ENCODE data around the gene GPAM.

Gene GPAM

GRCh38 chr10:112177247-112177646 lies 6.3 kb downstream of the GPAM start:
- no peak for DNase-seq

- DNase-seq, result no peak
These were observed 7.0 kb downstream of the GPAM start for GRCh38 chr10:112176543-112176942.

GRCh38 chr10:112175409-112175808 lies 8.2 kb downstream of the GPAM start:
- no peak for DNase-seq

GRCh38 chr10:112173206-112173605 lies 10.4 kb downstream of the GPAM start:
- no peak for DNase-seq

- DNase-seq, result no peak
These were observed 14.8 kb downstream of the GPAM start for GRCh38 chr10:112168733-112169132.

GRCh38 chr10:112166800-112167199 lies 16.8 kb downstream of the GPAM start:
- no peak for DNase-seq

- DNase-seq, result no peak
These were observed 21.6 kb downstream of the GPAM start for GRCh38 chr10:112161757-112162518.

GRCh38 chr10:112160834-112161233 lies 22.7 kb downstream of the GPAM start:
- no peak for DNase-seq

- no peak for DNase-seq
These were observed 24.1 kb downstream of the GPAM start for GRCh38 chr10:112159469-112159868.

- DNase-seq, result no peak
These were observed 32.0 kb downstream of the GPAM start for GRCh38 chr10:112151524-112152039.

GRCh38 chr10:112148331-112148730 lies 35.2 kb downstream of the GPAM start:
- DNase-seq, result no peak

- DNase-seq, result no peak
These were observed 36.8 kb downstream of the GPAM start for GRCh38 chr10:112146799-112147198.

- DNase-seq, result no peak
These were observed 38.3 kb downstream of the GPAM start for GRCh38 chr10:112145263-112145662.

GRCh38 chr10:112143420-112143819 lies 40.1 kb downstream of the GPAM start:
- DNase-seq, result no peak

- DNase-seq, result no peak
These were observed 42.3 kb downstream of the GPAM start for GRCh38 chr10:112141292-112141691.

GRCh38 chr10:112140110-112140970 lies 43.2 kb downstream of the GPAM start:
- DNase-seq, result peak; percentile 44 to 62

GRCh38 chr10:112139176-112139575 lies 44.4 kb downstream of the GPAM start:
- DNase-seq, result no peak

- DNase-seq, result peak; percentile 41 to 60
These were observed 46.2 kb downstream of the GPAM start for GRCh38 chr10:112137154-112137987.

GRCh38 chr10:112136486-112137153 lies 46.9 kb downstream of the GPAM start:
- DNase-seq, result no peak

GRCh38 chr10:112135604-112136003 lies 48.0 kb downstream of the GPAM start:
- DNase-seq, result no peak

GRCh38 chr10:112132435-112132834 lies 51.1 kb downstream of the GPAM start:
- DNase-seq, result no peak

- DNase-seq, result no peak
These were observed 51.6 kb downstream of the GPAM start for GRCh38 chr10:112131996-112132395.
